Measurements from ENCODE around the gene TMEM35A.

Gene TMEM35A

GRCh38 chrX:101057093-101057714, 21.5 kb upstream of the TMEM35A start:
- TF ChIP-seq CTCF (IDR thresholded peaks at IDR 0.05; ENCODE audit: insufficient read depth, low read depth, low read length, missing control alignments) = no peak
- DNase-seq (ENCODE audit: low read depth) = peak; percentile 39

GRCh38 chrX:101062176-101062575, 16.5 kb upstream of the TMEM35A start:
- no peak for TF ChIP-seq CTCF (IDR thresholded peaks at IDR 0.05; ENCODE audit: insufficient read depth, low read depth, low read length, missing control alignments)
- no peak for DNase-seq (ENCODE audit: low read depth)
- no peak overlapping the region for H3K4me3 ChIP-seq (ENCODE audit: low read depth, low read length)

More at GRCh38 chrX:101057093-101057714, 21.5 kb upstream of the TMEM35A start:
- no peak overlapping the region for H3K4me3 ChIP-seq (ENCODE audit: low read depth, low read length)

- no peak overlapping the region for H3K4me3 ChIP-seq (ENCODE audit: low read depth, low read length)
- TF ChIP-seq CTCF (IDR thresholded peaks at IDR 0.05; ENCODE audit: insufficient read depth, low read depth, low read length, missing control alignments) = no peak
- DNase-seq (ENCODE audit: low read depth) = no peak
Measured at GRCh38 chrX:101071582-101071981, 7.1 kb upstream of the TMEM35A start.

GRCh38 chrX:101079736-101080270, 1.1 kb downstream of the TMEM35A start:
- TF ChIP-seq CTCF (IDR thresholded peaks at IDR 0.05; ENCODE audit: insufficient read depth, low read depth, low read length, missing control alignments) = no peak
- H3K4me3 ChIP-seq (ENCODE audit: low read depth, low read length) = no peak overlapping the region
- DNase-seq (ENCODE audit: low read depth) = no peak

GRCh38 chrX:101080326-101081124, 1.8 kb downstream of the TMEM35A start:
- no peak for DNase-seq (ENCODE audit: low read depth)
- no peak overlapping the region for H3K4me3 ChIP-seq (ENCODE audit: low read depth, low read length)
- no peak for TF ChIP-seq CTCF (IDR thresholded peaks at IDR 0.05; ENCODE audit: insufficient read depth, low read depth, low read length, missing control alignments)

GRCh38 chrX:101081231-101081630, 2.6 kb downstream of the TMEM35A start:
- DNase-seq (ENCODE audit: low read depth) = no peak
- H3K4me3 ChIP-seq (ENCODE audit: low read depth, low read length) = no peak overlapping the region
- no peak for TF ChIP-seq CTCF (IDR thresholded peaks at IDR 0.05; ENCODE audit: insufficient read depth, low read depth, low read length, missing control alignments)
